Ramos (cell line): ENCODE measurements around the gene ZMYND11.

Experiments
- in situ Hi-C: fragments of 300-500 bp; cut with MboI; formaldehyde crosslinking; loops from one replicate; pipeline ENCODE4 v1.14.3; 2022; ENCODE audit warnings: low sequenced_read_pairs; ENCODE audit not compliant: unreplicated experiment

The ZMYND11 gene

GRCh38 chr10:135132-135600, at the start of gene ZMYND11:
TSS of gene ZMYND11 (plus strand) at chr10:135455. CDS start at chr10:180013, 44,558 bp downstream.
- in situ Hi-C loops, result no loop called here

- in situ Hi-C loops, result no loop called here
Observed at GRCh38 chr10:86031-86430, 49.2 kb upstream of the ZMYND11 start.

- in situ Hi-C loops, result no loop called here
Observed at GRCh38 chr10:87177-88080, 47.8 kb upstream of the ZMYND11 start.

DNA sequence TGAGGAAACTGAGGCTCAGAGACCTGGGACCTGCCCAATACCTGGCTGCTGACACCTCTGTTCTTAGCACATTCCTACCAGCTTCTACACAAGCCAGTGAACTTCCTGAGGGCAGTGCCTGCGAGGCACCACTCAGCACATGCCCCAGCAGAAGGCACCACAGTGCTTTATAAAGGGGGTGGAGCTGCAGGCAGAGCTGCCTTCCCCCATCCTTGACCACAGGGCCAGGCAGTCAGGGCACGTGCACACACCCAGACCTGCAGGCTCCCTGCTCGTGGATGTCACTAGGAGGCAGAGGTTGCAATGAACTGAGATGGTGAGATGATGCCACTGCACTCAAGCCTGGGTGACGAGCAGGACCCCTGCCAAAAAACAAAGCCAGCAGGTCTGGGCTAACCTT, 47.0 kb upstream of the ZMYND11 start:
- in situ Hi-C loops, result no loop called here

GRCh38 chr10:89248-89647, 46.0 kb upstream of the ZMYND11 start:
- in situ Hi-C loops, result no loop called here

GRCh38 chr10:90161-90560, 45.1 kb upstream of the ZMYND11 start:
- in situ Hi-C loops, result no loop called here

DNA sequence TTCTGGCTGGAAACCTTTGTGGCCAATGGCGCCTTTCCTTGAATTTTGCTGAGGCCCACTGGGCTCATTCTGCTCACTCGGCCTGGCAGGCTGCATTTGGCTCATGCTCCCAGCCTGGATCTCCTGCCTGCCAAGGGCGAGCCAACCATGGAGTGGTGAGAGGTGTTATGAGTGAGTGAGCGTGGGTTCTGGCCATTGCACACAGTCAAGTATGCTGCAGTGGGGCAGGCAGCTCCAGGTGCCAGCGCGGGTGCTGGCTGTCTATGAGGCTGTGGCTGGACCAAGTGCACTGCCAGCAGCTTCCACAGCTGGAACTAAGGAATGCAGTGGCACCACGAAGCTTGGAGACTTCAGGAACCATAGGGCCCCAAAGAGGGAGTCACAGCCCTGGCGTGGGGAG, 43.9 kb upstream of the ZMYND11 start:
- in situ Hi-C loops, result no loop called here

- in situ Hi-C loops, result no loop called here
Observed at GRCh38 chr10:92153-92552, 43.1 kb upstream of the ZMYND11 start.

DNA sequence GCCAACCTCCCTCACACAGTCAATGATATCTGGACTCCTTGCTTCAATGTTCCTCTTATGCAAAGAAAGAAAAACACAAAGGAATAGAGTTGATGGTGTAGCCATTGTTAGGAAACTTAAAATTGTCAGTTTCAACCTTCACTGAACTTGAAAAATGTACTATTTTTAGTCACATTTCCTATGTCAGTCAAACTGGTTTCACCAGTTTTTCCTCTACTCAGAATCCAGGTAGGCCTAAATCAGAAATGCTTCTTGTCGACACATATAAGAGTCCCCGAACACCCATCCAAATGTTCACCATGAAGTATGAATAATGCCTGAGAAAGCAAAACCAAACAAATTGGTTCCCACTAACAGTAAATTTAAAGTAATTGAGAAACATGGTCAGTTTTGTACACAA, 42.4 kb upstream of the ZMYND11 start:
- in situ Hi-C loops, result no loop called here

GRCh38 chr10:94613-95012, 40.6 kb upstream of the ZMYND11 start:
- in situ Hi-C loops, result no loop called here

DNA sequence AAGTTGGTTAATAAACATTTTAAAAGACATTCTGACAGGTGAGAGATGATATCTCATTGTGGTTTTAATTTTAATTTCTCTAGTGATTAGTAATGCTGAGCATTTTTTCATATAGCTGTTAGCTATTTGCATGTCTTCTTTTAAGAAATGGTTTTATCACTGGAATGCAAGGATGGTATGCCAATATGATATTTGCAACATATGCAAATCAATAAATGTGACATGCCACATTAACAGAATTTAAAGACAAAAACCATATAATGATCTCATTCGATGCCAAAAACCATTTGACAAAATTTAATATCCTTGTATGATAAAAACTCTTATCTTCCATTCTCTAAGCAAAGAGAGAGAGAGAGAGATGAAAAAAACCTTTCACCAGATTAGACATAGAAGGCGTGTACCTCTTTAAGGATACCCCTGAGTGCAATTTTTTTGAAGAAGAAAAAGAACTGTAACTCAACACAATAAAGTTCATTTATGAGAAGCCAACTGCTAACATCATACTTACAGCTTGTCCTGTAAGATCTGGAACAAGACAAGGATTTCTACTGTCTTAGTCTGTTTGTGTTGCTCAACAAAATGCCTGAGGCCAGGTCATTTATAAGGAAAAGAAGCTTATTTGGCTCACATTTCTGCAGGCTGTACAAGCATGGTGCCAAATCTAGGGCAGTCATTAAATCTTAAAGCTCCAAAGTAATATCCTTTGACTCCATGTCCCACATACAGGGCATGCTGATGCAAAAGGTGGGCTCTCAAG, 39.7 kb upstream of the ZMYND11 start:
- in situ Hi-C loops, result no loop called here

GRCh38 chr10:96466-96865, 38.8 kb upstream of the ZMYND11 start:
- in situ Hi-C loops, result no loop called here

DNA sequence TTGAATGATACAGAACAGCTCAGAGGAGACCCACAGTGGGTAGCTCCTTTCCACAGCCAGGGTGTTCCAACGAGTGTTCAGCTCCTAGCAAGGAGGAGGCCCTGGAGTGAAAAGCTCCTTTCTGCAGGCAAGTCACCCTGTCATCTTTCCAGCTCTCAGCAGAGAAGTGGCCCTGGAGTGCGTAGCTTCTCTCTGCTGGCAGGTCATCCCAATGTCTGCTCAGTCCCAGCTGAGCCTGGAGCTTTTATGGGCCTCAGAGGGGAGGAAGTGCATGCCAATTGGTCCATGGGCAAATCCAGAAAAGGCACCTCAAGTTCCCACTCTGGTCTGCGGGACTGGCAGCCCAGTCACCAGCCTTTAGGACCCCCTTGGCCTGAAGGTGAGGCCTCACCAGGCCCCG, 30.8 kb upstream of the ZMYND11 start:
- in situ Hi-C loops, result no loop called here

- in situ Hi-C loops, result no loop called here
Observed at GRCh38 chr10:104862-105565, 30.2 kb upstream of the ZMYND11 start.

DNA sequence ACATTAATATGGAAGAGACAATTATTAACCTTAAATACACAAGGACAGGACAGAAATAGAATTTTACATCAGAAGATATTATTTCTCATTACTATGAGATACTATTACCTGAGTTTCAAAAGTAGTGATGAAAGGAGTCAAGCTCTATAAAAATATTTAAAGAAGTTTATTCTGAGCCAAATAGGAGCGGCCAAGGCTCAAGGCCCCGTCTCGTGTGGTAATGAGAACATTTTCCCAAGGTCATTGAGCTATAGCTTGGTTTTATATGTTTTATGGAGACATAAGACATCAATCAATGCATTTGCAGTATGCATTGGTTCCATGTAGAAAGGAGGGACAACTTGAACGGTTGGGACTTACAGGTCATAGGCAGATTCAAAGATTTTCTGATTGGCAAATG, 29.4 kb upstream of the ZMYND11 start:
- in situ Hi-C loops, result no loop called here

DNA sequence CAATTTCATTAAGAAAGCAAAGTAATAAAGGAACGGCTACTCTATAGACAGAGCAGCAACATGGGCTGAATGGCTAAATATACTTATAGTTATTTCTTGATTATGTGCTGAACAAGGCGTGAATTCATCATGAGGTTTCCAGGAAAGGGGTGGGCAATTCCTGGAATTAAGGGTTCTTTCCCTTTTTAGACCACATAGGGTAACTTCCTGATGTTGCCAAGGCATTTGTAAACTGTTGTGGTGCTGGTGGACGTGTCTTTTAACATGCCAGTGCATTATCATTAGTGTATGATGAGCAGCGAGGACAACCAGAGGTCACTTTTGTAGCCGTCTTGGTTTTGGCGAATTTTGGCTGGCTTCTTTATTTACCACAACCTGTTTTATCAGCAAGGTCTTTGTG, 28.5 kb upstream of the ZMYND11 start:
- in situ Hi-C loops, result no loop called here

GRCh38 chr10:112246-112645, 23.0 kb upstream of the ZMYND11 start:
- in situ Hi-C loops, result no loop called here

DNA sequence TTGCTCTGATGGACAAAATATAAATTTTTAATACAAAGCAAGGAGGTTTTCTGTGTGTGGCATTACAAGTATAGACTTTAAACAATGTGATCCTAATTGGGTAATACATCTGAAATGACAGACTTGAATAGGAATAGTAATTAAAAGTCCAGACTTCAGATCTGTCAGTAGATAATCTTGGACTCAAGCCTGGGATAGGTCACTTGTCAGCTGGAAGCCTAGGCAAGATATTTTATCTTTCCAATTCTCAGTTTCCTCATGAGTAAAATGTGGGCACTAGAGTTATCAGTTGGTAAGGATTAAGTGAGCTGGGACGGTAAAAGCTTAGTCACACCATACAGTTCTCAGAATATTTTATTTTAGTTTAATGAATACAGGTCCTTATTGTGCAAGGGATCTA, 10.4 kb upstream of the ZMYND11 start:
- in situ Hi-C loops, result no loop called here

GRCh38 chr10:127612-128432, 7.4 kb upstream of the ZMYND11 start:
- in situ Hi-C loops, result no loop called here

DNA sequence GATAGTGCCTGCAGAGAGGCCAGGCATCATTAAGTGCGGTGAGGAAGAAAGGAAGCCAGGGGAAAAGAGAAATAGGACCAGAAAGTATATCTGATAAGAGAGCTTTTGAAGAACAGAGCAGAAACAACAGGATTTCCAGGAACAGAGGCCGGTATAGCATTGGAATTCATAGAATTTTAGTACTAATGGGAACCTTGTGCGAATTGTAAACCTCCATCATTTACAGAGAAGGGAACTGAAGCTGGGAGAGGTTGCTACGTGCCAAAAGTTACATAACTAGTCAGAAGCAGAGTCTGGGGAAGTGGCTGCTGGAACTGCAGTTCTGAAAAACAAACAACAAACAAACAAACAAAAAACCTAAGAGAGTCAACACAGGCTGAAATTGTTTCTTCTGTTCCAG, 5.4 kb upstream of the ZMYND11 start:
- in situ Hi-C loops, result no loop called here
